ELR (cell line): ENCODE results near the gene HYAL4.
"Not testable (repeated sequence)": the region's sequence is repeated elsewhere in the genome, so short reads cannot be mapped to it uniquely, and the experiment has no call there.

ENCODE experiments used
- DNase-seq: peaks from one replicate; pipeline ENCODE4 v3.0.0-alpha.2; 2015; ENCODE audit warnings: low read depth

The HYAL4 gene

GRCh38 chr7:123846217-123846891, 1.4 kb downstream of the HYAL4 start:
- no peak for DNase-seq

GRCh38 chr7:123847868-123848267, 2.9 kb downstream of the HYAL4 start:
- no peak for DNase-seq

GRCh38 chr7:123849855-123850254, 4.9 kb downstream of the HYAL4 start:
- no peak for DNase-seq

GRCh38 chr7:123851404-123851803, 6.4 kb downstream of the HYAL4 start:
- not testable (repeated sequence) for DNase-seq

- DNase-seq: not testable (repeated sequence)
Measured at GRCh38 chr7:123854291-123854690, 9.3 kb downstream of the HYAL4 start.

- not testable (repeated sequence) for DNase-seq
Measured at GRCh38 chr7:123856428-123856827, 11.5 kb downstream of the HYAL4 start.

- DNase-seq: no peak
Measured at GRCh38 chr7:123860848-123861247, 15.9 kb downstream of the HYAL4 start.

GRCh38 chr7:123862775-123863174, 17.8 kb downstream of the HYAL4 start:
- DNase-seq: no peak

GRCh38 chr7:123863461-123863860, 18.5 kb downstream of the HYAL4 start:
- no peak for DNase-seq

GRCh38 chr7:123864012-123864411, 19.0 kb downstream of the HYAL4 start:
- DNase-seq: no peak

GRCh38 chr7:123864436-123864835, 19.5 kb downstream of the HYAL4 start:
- no peak for DNase-seq

GRCh38 chr7:123864966-123865365, 20.0 kb downstream of the HYAL4 start:
- no peak for DNase-seq

- DNase-seq: peak; percentile 63
Measured at GRCh38 chr7:123865517-123866117, 20.6 kb downstream of the HYAL4 start.

GRCh38 chr7:123867225-123867624, 22.3 kb downstream of the HYAL4 start:
- no peak for DNase-seq

- peak; percentile 59 for DNase-seq
Measured at GRCh38 chr7:123871998-123872867, 27.3 kb downstream of the HYAL4 start.

GRCh38 chr7:123872908-123873307, 27.9 kb downstream of the HYAL4 start:
- DNase-seq: no peak

- DNase-seq: no peak
Measured at GRCh38 chr7:123876557-123877256, 31.7 kb downstream of the HYAL4 start.

GRCh38 chr7:123879628-123880027, 34.7 kb downstream of the HYAL4 start:
- DNase-seq: no peak

- no peak for DNase-seq
Measured at GRCh38 chr7:123881300-123881699, 36.3 kb downstream of the HYAL4 start.

- DNase-seq: no peak
Measured at GRCh38 chr7:123883154-123883553, 38.2 kb downstream of the HYAL4 start.

GRCh38 chr7:123888192-123888591, 43.2 kb downstream of the HYAL4 start:
- no peak for DNase-seq

GRCh38 chr7:123894753-123895152, 49.8 kb downstream of the HYAL4 start:
- DNase-seq: not testable (repeated sequence)
